Choroid plexus epithelial cell (primary cell): Measurements from ENCODE around the gene PPP6R2.
A peak's percentile ranks its signal among the peaks of the same experiment; 100 is the strongest.

Source experiments
- DNase-seq: peaks from one replicate; pipeline ENCODE4 v3.0.0-alpha.2; 2010; ENCODE audit warnings: low read depth
- H3K4me3 ChIP-seq: 2 replicates; pipeline ENCODE4 v1.5.1; 2011; ENCODE audit warnings: low read depth, mild to moderate bottlenecking, control low read depth, low read length, moderate library complexity
- TF ChIP-seq, protein P1 (sequence below): conservative IDR thresholded peaks from 2 replicates; pipeline ENCODE4 v1.5.1; 2011; ENCODE audit warnings: low read depth, mild to moderate bottlenecking, control low read depth, inconsistent platforms, low read length, moderate library complexity

Gene PPP6R2

DNA sequence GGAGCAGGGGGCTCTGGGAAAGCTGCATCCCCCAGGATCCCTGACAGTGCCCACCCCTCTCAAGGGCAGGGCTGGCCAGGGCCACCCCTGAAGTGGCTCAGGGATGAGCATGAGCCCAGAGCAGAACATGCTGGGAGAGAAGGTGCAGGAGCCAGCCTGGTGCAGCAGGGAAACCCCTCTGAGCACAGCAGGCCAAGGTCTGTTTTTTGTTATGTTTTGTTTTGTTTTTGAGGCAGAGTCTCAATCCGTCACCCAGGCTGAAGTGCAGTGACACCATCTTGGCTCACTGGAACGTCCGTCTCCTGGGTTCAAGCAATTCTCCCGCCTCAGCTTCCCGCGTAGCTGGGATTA lies 132.5 kb downstream of the PPP6R2 start:
- no peak overlapping the region for H3K4me3 ChIP-seq
- DNase-seq, result no peak
- TF ChIP-seq, protein P1, sequence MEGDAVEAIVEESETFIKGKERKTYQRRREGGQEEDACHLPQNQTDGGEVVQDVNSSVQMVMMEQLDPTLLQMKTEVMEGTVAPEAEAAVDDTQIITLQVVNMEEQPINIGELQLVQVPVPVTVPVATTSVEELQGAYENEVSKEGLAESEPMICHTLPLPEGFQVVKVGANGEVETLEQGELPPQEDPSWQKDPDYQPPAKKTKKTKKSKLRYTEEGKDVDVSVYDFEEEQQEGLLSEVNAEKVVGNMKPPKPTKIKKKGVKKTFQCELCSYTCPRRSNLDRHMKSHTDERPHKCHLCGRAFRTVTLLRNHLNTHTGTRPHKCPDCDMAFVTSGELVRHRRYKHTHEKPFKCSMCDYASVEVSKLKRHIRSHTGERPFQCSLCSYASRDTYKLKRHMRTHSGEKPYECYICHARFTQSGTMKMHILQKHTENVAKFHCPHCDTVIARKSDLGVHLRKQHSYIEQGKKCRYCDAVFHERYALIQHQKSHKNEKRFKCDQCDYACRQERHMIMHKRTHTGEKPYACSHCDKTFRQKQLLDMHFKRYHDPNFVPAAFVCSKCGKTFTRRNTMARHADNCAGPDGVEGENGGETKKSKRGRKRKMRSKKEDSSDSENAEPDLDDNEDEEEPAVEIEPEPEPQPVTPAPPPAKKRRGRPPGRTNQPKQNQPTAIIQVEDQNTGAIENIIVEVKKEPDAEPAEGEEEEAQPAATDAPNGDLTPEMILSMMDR, result no peak

DNA sequence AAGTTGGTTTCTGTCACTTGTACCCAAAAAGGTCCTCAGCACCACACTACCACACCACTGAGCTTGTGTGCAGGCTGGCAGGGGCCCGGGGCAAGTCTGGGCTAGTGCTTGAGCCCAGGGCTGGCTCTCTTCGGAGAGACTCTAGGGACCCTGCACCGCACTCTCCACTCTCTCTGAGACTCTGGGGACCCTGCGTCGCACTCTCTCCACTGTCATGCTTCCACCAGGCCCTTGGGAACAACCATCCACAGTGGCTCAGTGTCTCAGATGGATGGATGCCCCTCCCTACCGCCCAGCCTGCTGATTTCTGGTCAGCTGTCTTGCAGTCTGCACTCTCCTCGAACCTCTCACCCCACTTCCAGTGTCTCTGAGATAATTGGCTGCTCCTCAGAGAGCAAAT lies 133.7 kb downstream of the PPP6R2 start:
- TF ChIP-seq, protein P1, result no peak
- no peak for DNase-seq
- no peak overlapping the region for H3K4me3 ChIP-seq

DNA sequence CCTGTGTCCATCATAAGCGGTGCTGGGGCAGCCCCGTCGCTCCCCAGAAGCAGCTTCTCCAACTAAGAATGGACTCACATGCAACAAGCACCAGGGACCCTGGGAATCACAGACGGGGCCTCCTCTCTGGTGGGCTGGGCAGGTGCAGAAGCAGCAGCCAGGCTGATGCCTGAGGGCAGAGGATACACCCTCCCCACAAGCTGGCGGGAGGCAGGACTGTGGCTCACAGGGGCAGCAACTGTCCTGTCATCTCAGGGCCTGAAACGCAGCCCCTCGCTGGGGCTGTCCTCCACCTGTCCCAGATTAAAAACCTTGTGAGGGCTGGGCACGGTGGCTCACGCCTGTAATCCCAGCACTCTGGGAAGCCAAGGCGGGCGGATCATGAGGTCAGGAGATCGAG lies 134.8 kb downstream of the PPP6R2 start:
- no peak for DNase-seq
- H3K4me3 ChIP-seq, result no peak overlapping the region
- TF ChIP-seq, protein P1, result no peak

DNA sequence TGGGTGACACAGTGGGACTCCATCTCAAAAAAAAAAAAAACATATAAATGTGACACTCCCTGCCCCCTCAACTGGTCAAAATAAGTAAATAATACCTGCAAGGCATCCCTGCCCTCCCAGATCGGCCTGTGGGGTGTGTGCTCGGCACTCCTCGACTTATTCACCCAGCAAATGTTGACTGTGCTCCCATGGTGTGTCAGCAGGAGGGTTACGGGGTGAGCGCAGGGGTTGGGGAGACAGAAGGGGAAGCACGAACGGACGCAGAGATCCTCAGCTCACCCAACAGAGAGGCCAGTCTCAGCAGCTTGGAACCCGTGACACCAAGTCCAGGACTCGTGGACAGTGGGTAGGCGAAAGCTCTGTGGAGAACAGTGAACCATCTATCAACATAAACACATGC lies 136.6 kb downstream of the PPP6R2 start:
- TF ChIP-seq, protein P1, result no peak
- no peak for DNase-seq
- H3K4me3 ChIP-seq, result no peak overlapping the region

DNA sequence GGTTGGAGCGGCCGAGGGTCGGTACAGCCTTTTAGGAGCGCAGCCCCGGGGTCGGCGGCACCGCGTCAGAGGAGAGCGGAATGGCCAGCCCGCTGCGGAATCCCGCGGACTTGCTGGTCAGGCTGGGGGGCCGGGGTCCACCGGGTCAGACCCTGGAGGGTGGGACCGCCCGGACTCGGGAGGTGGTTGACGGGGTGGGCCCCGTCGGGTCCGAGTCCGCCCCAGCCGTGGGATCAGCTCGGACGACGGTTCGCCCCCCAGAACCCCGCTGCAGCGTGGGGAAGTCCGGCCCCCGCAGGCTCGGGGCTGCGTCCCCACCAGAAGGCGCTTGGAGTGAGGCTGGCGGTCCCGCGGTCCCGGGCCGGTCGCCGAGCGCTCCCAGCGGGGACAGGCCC lies 137.9 kb downstream of the PPP6R2 start:
- peak overlapping the region; percentile 65 for H3K4me3 ChIP-seq
- TF ChIP-seq, protein P1, result no peak
- no peak for DNase-seq

DNA sequence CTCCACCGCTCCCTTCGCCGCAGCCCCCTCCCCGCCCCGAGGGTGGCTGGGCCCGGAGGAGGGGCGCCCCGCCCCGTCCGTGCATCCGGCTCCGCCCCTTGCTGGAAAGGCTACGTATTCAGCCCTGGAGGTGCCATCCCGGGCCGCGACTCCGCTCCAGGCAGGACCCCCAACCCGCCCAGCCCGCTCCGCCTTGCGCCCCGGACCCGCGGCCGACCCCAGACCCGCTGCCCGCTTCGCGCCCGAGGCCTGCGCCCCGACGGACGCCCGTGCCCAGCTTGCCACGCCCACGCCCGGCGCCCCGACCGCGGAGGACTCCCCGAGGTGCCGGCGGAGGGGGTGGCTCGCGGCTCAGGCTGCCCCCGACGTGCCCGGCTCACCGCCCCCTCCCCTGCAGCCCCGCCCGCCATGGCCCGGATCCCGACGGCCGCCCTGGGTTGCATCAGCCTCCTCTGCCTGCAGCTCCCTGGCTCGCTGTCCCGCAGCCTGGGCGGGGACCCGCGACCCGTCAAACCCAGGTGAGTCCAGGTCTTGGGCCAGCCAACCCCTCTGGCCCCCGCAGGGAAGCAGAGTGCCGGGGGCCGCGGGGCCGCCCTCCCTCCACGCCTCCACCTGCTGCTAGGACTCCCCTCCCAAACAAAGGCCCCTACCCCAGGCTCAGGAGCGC lies 138.4 kb downstream of the PPP6R2 start, which contains the start of gene ADM2:
Gene ADM2, plus strand, starts transcription at position 104 of the 667 bp plus-strand sequence. Its CDS starts 305 bp downstream, at position 409.
- H3K4me3 ChIP-seq, result peak within 1 kb of the TSS; percentile 65
- TF ChIP-seq, protein P1, result no peak
- DNase-seq, result no peak

DNA sequence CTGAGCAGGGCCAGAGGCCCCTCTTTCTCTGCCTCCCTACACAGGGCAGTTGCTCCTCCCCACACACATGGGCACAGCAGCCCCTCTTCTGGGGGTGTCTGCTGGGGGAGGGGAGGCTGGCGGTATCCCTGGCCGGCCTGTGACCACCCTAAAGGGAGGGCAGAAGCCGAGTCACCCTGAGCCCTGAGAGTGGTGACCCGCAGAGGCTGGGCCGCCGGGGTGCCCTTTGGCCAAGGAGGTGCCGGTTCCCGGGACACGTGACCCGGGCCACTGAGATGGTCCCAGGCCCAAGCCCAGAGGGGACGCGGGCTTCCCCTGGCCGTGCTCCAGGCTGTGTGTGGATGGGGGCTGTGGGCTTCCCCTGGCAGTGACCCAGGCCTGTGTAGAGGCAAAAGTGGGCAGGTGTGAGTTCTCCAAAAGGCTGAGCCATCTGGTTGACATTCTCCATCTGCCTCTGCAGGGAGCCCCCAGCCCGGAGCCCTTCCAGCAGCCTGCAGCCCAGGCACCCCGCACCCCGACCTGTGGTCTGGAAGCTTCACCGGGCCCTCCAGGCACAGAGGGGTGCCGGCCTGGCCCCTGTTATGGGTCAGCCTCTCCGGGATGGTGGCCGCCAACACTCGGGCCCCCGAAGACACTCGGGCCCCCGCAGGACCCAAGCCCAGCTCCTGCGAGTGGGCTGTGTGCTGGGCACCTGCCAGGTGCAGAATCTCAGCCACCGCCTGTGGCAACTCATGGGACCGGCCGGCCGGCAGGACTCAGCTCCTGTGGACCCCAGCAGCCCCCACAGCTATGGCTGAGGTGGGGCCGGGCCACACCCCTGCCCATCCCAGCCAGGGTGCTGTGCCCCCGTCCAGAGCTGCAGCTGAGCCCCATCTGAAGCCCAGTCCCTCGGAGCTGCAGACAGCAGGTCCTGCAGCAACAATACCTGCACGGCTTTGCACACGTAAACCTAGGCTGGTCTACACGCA lies 139.3 kb downstream of the PPP6R2 start:
- peak overlapping the region; percentile 65 for H3K4me3 ChIP-seq
- TF ChIP-seq, protein P1, result no peak
- no peak for DNase-seq
